Pancreas (tissue), 10 donors: ENCODE measurements around the gene ADPRHL1. TPM values are rescaled to one million over a fixed set of nuclear protein-coding genes. Genes with fewer than 3 reads are reported as not detected.
A peak's percentile ranks its signal among the peaks of the same experiment; 100 is the strongest.

Experiments used
- ATAC-seq, 4 donors: fragments of 200-7000 bp; cut with Tn5 transposase; one replicate each; pipeline versions ENCODE4 v1.8.0 to v1.9.1; 2020; ENCODE audit warnings: mild to moderate bottlenecking in 4 of 4, moderate library complexity in 4 of 4
- DNase-seq, 6 donors: peaks; one replicate each; pipeline ENCODE4 v3.0.0-alpha.2; 2020
- FAIRE-seq: peaks from 2 replicates; lab custom pipeline; 2012; peaks lifted over from hg19 to GRCh38; lab: Jason Lieb, UNC
- H3K27ac ChIP-seq, 4 donors: fragments of 200-600 bp; sonication (generic); 1 replicate in 3 of 4; 2 replicates in 1 of 4; pipeline versions ENCODE4 v1.5.0 to v1.8.0; 2020
- H3K27me3 ChIP-seq, 4 donors: fragments of 200-600 bp; one replicate each; pipeline ENCODE4 v1.8.0; 2021
- H3K36me3 ChIP-seq, 3 donors: fragments of 200-600 bp; sonication (generic) in 1 of 3; one replicate each; pipeline versions ENCODE4 v1.5.0 to v1.8.0; 2020 to 2021
- H3K4me1 ChIP-seq, 3 donors: fragments of 200-600 bp; one replicate each; pipeline ENCODE4 v1.8.0; 2021
- H3K4me3 ChIP-seq, 4 donors: fragments of 200-600 bp; sonication (generic) in 2 of 4; one replicate each; pipeline versions ENCODE4 v1.5.0 to v1.8.0; 2020 to 2021
- H3K9me3 ChIP-seq, 4 donors: fragments of 200-600 bp; one replicate each; pipeline ENCODE4 v1.8.0; 2021
- WGBS, 2 donors: extraction: QIAGEN DNeasy Blood & Tissue Kit; methylation state at CpG; one replicate each; pipeline ENCODE4 v1.1.7; 2013; 5-methylcytosine and 5-hydroxymethylcytosine counted together
- intact Hi-C, 3 donors: fragments of 100-400 bp; cut with DNase I; formaldehyde crosslinking; loops; one replicate each; pipeline versions ENCODE4 v1.11.1 to v1.14.2; 2022
- polyA plus RNA-seq, 2 donors: library from polyadenylated mRNA; stranded (reverse); fragments of 200-250 nt; gene quantifications; one replicate each; pipeline ENCODE4 v1.2.3, GENCODE V29; 2013
- total RNA-seq, 6 donors: library from RNA; stranded (reverse); fragmentation: NEBNext Ultra II Directional in 4 of 6; extraction: Animal tissue kit (Norgen Biotek cat#: 25700) in 4 of 6; gene quantifications; one replicate each; pipeline versions ENCODE4 v1.2.1 to v1.2.4, GENCODE V29; 2021 to 2023
- TF ChIP-seq, protein P1 (sequence below), 4 donors: fragments of 200-600 bp; sonication (generic) in 3 of 4; IDR thresholded peaks; one replicate each; pipeline versions ENCODE4 v1.5.0 to v1.8.0; 2021; ENCODE audit warnings: antibody characterized with exemption in 4 of 4
- donor health status: healthy with polysubstance abuse.
- donor health status: DM: no; HTN: no; CAD: no; lungs with moderate emphysema.
- donor health status: DM: no; HTN: no; CAD: no.
- donor health status: control.
- donor health status: control.
- donor health status: Bipolar disorder and iron deficiency.
- donor health status: DM: yes; HTN: yes; CAD: no.
- donor health status: DM: no; HTN: no; CAD: no.
- donor health status: DM: no; HTN: no; CAD: no.
- donor health status: DM: yes; HTN: yes; CAD: no.

Gene ADPRHL1
- total and polyA plus RNA-seq, 8 donors = 1.2 to 6.0 (median 3.0) TPM

DNA sequence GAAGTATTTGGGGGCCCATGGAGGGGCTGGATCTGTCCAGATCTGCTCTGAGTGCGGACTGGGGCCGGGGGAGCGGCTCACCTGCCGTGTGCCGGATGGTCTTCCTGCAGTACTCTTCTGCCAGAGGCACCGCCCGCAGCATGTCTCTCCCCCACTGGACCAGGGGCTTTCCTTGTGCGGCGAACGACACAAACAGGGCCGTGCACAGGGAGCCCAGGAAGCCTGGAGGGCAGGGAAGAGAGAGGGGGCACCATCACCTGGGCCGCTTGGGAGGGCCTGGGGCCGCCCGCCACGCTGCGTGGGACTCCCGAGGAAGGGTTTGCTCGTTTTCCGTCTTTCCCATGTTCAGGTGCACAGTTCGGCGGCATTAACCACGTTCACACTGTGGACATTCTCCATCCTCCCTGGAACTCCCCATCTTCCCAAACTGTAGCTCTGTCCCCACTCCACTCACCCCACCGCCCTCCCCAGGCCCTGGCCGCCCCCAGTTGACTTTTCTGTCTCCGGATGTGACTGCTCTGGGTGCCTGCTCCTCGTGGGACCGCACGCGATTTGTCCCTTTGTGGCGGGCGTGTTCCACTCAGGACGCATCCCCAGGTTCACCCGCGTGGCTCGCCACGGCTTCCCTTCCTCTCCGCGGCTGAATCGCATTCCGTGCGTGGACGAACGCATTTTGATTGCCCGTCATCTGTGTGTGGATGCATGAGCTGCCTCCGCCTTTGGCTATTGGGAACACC is 24.2 kb downstream of the ADPRHL1 start:
- ATAC-seq = no peak
- intact Hi-C loops = no loop called here
- Histone ChIP-seq H3K4me3 (no peak overlapping the region), H3K27me3 (no peaks in the 10 kb centered on the region), H3K36me3 (no peaks in the 10 kb centered on the region), H3K27ac (no peak overlapping the region), H3K4me1 (no peaks in the 10 kb centered on the region), H3K9me3 (no peaks in the 10 kb centered on the region)
- DNase-seq = peak in 1 of 6 donors; percentile 22
- no peak for FAIRE-seq
- TF ChIP-seq, protein P1, sequence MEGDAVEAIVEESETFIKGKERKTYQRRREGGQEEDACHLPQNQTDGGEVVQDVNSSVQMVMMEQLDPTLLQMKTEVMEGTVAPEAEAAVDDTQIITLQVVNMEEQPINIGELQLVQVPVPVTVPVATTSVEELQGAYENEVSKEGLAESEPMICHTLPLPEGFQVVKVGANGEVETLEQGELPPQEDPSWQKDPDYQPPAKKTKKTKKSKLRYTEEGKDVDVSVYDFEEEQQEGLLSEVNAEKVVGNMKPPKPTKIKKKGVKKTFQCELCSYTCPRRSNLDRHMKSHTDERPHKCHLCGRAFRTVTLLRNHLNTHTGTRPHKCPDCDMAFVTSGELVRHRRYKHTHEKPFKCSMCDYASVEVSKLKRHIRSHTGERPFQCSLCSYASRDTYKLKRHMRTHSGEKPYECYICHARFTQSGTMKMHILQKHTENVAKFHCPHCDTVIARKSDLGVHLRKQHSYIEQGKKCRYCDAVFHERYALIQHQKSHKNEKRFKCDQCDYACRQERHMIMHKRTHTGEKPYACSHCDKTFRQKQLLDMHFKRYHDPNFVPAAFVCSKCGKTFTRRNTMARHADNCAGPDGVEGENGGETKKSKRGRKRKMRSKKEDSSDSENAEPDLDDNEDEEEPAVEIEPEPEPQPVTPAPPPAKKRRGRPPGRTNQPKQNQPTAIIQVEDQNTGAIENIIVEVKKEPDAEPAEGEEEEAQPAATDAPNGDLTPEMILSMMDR (IDR thresholded peaks at IDR 0.05) = no peak
- 91 to 95% methylated on average over 45 of the region's 45 CpGs for WGBS, 2 donors

DNA sequence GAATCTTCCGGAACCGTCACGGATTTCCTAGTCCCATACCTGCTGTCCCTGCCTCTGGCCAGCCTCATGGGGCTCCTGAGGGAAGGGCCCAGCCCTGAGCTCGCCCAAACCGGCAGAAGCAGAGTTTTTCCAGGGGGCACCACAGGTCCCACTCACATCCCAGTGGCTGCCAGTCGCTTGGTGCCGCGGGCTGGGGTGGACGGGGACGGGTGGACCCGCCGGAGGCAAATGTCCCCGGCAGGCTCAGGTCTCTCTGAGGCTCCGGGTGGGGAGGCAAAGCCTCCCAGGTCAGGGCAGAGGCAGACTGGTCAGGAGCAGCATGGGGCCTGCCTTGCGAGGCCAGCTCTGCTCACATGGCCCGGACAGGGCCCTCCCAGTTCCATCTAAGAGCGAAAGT is 24.8 kb downstream of the ADPRHL1 start:
- Histone ChIP-seq H3K36me3 (no peaks in the 10 kb centered on the region), H3K27me3 (no peaks in the 10 kb centered on the region), H3K4me3 (no peak overlapping the region), H3K27ac (no peak overlapping the region), H3K4me1 (no peaks in the 10 kb centered on the region), H3K9me3 (no peaks in the 10 kb centered on the region)
- no peak for FAIRE-seq
- no peak for DNase-seq
- no peak for ATAC-seq
- 88 to 92% methylated on average over 17 of the region's 17 CpGs for WGBS, 2 donors
- TF ChIP-seq, protein P1 (IDR thresholded peaks at IDR 0.05) = no peak
- intact Hi-C loops = no loop called here

DNA sequence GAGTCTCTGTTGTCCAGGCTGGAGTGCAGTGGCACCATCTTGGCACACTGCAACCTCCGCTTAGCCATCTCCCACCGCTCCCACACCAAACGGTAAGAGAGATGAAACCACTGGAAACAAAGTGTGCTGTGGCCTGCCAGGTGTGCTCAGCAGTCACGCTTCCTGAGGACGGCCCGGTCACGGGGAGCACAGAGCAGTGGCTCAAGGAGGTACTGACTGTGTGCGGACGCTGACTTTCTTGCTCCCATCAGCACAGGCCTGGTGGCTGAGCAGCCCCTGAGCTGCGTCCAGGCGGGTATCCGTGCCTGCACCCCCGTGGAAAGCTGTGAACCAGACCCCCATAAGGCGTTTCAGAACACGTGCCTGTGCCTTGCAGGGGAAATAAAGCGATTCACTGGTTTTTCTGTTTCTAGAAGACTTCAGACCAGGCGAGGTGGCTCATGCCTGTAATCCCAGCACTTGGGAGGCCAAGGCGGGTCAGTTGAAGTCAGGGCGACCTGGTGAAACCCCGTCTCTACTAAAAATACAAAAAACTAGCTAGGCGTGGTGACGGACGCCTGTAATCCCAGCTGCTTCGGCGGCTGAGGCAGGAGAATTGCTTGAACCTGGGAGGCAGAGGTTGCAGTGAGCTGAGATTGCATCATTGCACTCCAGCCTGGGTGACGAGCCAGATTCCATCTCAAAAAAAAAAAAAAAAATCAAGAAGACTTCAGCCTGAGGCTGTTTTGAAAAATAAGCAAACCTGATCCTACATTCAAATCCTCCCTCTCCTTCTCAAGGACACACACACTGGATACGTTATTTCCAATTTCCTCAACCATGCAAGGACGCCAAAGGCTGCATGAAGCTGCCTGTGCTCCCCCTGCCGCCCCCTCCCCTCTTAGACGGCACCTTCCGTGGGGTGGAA is 25.5 kb downstream of the ADPRHL1 start:
- Histone ChIP-seq H3K27ac (no peak overlapping the region), H3K9me3 (no peaks in the 10 kb centered on the region), H3K36me3 (no peaks in the 10 kb centered on the region), H3K4me1 (no peaks in the 10 kb centered on the region), H3K4me3 (no peak overlapping the region), H3K27me3 (no peaks in the 10 kb centered on the region)
- DNase-seq (no peak), FAIRE-seq (no peak), ATAC-seq (no peak)
- TF ChIP-seq, protein P1 (IDR thresholded peaks at IDR 0.05) = no peak
- intact Hi-C loops = no loop called here
- 85 to 89% methylated on average over 31 of the region's 31 CpGs for WGBS, 2 donors

DNA sequence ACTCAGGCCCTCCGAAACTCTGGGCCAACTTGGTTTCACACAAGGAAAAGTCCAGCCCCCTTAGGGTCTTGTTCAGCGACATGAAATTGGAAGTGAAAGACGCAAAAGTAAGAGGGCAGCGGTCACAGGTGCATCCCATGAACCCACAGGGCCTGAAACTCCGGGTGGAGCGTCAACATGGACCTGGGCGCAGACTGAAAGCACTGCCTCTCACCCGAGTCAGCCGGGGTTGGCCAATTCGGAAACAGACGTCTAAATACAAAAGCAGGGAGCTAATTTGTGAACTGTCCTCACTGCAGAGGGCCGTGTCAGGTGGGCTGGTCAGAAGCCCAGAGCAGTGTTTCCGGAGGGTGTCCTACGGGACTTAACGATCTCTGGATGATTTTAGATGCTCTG is 26.7 kb downstream of the ADPRHL1 start:
- Histone ChIP-seq H3K9me3 (no peaks in the 10 kb centered on the region), H3K4me3 (no peak overlapping the region), H3K27ac (no peak overlapping the region), H3K36me3 (no peaks in the 10 kb centered on the region), H3K27me3 (no peaks in the 10 kb centered on the region), H3K4me1 (no peaks in the 10 kb centered on the region)
- ATAC-seq = no peak
- peak in 1 of 6 donors; percentile 25 for DNase-seq
- WGBS, 2 donors = 88 to 94% methylated on average over 15 of the region's 15 CpGs
- TF ChIP-seq, protein P1 (IDR thresholded peaks at IDR 0.05) = no peak
- intact Hi-C loops = no loop called here
- no peak for FAIRE-seq
